HAP-1 (cell line): ENCODE results near the gene PHLPP1.
"Not testable (repeated sequence)": the region's sequence is repeated elsewhere in the genome, so short reads cannot be mapped to it uniquely, and the experiment has no call there.

Experiments
- DNase-seq, 2 experiments: peaks; one replicate each; pipeline ENCODE4 v3.0.0-alpha.2; 2016 to 2020; ENCODE audit warnings: low spot score in 2 of 2
- H3K27me3 ChIP-seq: fragments of 250-450 bp; sonication (Bioruptor Pico); 2 replicates; pipeline ENCODE4 v1.5.1; 2020; ENCODE audit warnings: low read depth, mild to moderate bottlenecking, moderate library complexity
- H3K36me3 ChIP-seq: fragments of 250-450 bp; sonication (Bioruptor Pico); replicated peaks from 2 replicates; pipeline ENCODE4 v1.5.1; 2020; ENCODE audit warnings: mild to moderate bottlenecking
- H3K4me1 ChIP-seq: fragments of 250-450 bp; sonication (Bioruptor Pico); 2 replicates; pipeline ENCODE4 v1.5.1; 2020; ENCODE audit warnings: mild to moderate bottlenecking
- H3K4me3 ChIP-seq: fragments of 250-450 bp; sonication (Bioruptor Pico); 2 replicates; pipeline ENCODE4 v1.5.1; 2020; ENCODE audit warnings: mild to moderate bottlenecking, moderate library complexity
- H3K9me3 ChIP-seq: fragments of 250-450 bp; sonication (Bioruptor Pico); 2 replicates; pipeline ENCODE4 v1.5.1; 2020; ENCODE audit warnings: mild to moderate bottlenecking, moderate library complexity
- in situ Hi-C: fragments of 300-500 bp; cut with MboI; formaldehyde crosslinking; loops from 3 replicates; pipeline ENCODE4 v1.14.3; 2020; ENCODE audit warnings: low sequenced_read_pairs, inconsistent platforms, mixed read lengths

Gene PHLPP1

GRCh38 chr18:62799977-62800376 is 84.6 kb downstream of the PHLPP1 start:
- H3K36me3 ChIP-seq: no peaks in the 10 kb centered on the region
- in situ Hi-C loops: no loop called here
- H3K4me3 ChIP-seq: no peak overlapping the region
- DNase-seq: no peak
- H3K9me3 ChIP-seq: no peaks in the 10 kb centered on the region
- H3K27me3 ChIP-seq: no peaks in the 10 kb centered on the region
- H3K4me1 ChIP-seq: peaks cover 23% of the 10 kb centered on the region

GRCh38 chr18:62802523-62802922 is 87.2 kb downstream of the PHLPP1 start:
- DNase-seq: no peak
- Histone ChIP-seq H3K36me3 (no peaks in the 10 kb centered on the region), H3K4me1 (peaks cover 38% of the 10 kb centered on the region), H3K9me3 (no peaks in the 10 kb centered on the region), H3K27me3 (no peaks in the 10 kb centered on the region), H3K4me3 (no peak overlapping the region)
- in situ Hi-C loops: no loop called here

GRCh38 chr18:62807396-62807795 is 92.1 kb downstream of the PHLPP1 start:
- Histone ChIP-seq H3K4me3 (no peak overlapping the region), H3K27me3 (no peaks in the 10 kb centered on the region), H3K9me3 (no peaks in the 10 kb centered on the region), H3K36me3 (no peaks in the 10 kb centered on the region), H3K4me1 (peaks cover 15% of the 10 kb centered on the region)
- in situ Hi-C loops: no loop called here
- no peak for DNase-seq

- Histone ChIP-seq H3K4me1 (peaks cover 15% of the 10 kb centered on the region), H3K9me3 (no peaks in the 10 kb centered on the region), H3K4me3 (no peak overlapping the region), H3K36me3 (no peaks in the 10 kb centered on the region), H3K27me3 (no peaks in the 10 kb centered on the region)
- DNase-seq: no peak
- in situ Hi-C loops: no loop called here
Measured at GRCh38 chr18:62808123-62808522, 92.8 kb downstream of the PHLPP1 start.

GRCh38 chr18:62809445-62809844 is 94.1 kb downstream of the PHLPP1 start:
- in situ Hi-C loops, DNase-seq, H3K9me3 ChIP-seq: not testable (repeated sequence)

GRCh38 chr18:62809900-62810299 is 94.6 kb downstream of the PHLPP1 start:
- Histone ChIP-seq H3K4me1 (peaks cover 25% of the 10 kb centered on the region), H3K36me3 (no peaks in the 10 kb centered on the region), H3K9me3 (no peaks in the 10 kb centered on the region), H3K4me3 (no peak overlapping the region), H3K27me3 (no peaks in the 10 kb centered on the region)
- in situ Hi-C loops: no loop called here
- DNase-seq: no peak

More at GRCh38 chr18:62809445-62809844, 94.1 kb downstream of the PHLPP1 start:
- H3K4me3 ChIP-seq, H3K36me3 ChIP-seq, H3K27me3 ChIP-seq: not testable (repeated sequence)
- H3K4me1 ChIP-seq: peaks cover 21% of the 10 kb centered on the region

GRCh38 chr18:62810682-62811081 is 95.3 kb downstream of the PHLPP1 start:
- H3K4me1 ChIP-seq: peaks cover 26% of the 10 kb centered on the region
- in situ Hi-C loops: no loop called here
- no peak for DNase-seq

GRCh38 chr18:62811674-62812073 is 96.3 kb downstream of the PHLPP1 start:
- Histone ChIP-seq H3K36me3 (no peaks in the 10 kb centered on the region), H3K4me3 (no peak overlapping the region), H3K9me3 (no peaks in the 10 kb centered on the region), H3K4me1 (peaks cover 17% of the 10 kb centered on the region), H3K27me3 (no peaks in the 10 kb centered on the region)
- in situ Hi-C loops: no loop called here
- DNase-seq: no peak

More at GRCh38 chr18:62810682-62811081, 95.3 kb downstream of the PHLPP1 start:
- H3K27me3 ChIP-seq: no peaks in the 10 kb centered on the region
- H3K9me3 ChIP-seq: no peaks in the 10 kb centered on the region
- no peaks in the 10 kb centered on the region for H3K36me3 ChIP-seq
- no peak overlapping the region for H3K4me3 ChIP-seq

- in situ Hi-C loops: no loop called here
- Histone ChIP-seq H3K9me3 (no peaks in the 10 kb centered on the region), H3K4me3 (no peak overlapping the region), H3K4me1 (peaks cover 13% of the 10 kb centered on the region), H3K27me3 (no peaks in the 10 kb centered on the region), H3K36me3 (no peaks in the 10 kb centered on the region)
- no peak for DNase-seq
Measured at GRCh38 chr18:62812242-62812641, 96.9 kb downstream of the PHLPP1 start.

GRCh38 chr18:62812876-62813275 is 97.5 kb downstream of the PHLPP1 start:
- no peak overlapping the region for H3K4me3 ChIP-seq
- no peaks in the 10 kb centered on the region for H3K36me3 ChIP-seq
- peaks cover 10% of the 10 kb centered on the region for H3K4me1 ChIP-seq
- no peaks in the 10 kb centered on the region for H3K27me3 ChIP-seq
- in situ Hi-C loops: no loop called here
- DNase-seq: no peak
- H3K9me3 ChIP-seq: no peaks in the 10 kb centered on the region

- Histone ChIP-seq H3K36me3 (no peaks in the 10 kb centered on the region), H3K9me3 (no peaks in the 10 kb centered on the region), H3K4me1 (peaks cover 10% of the 10 kb centered on the region), H3K4me3 (no peak overlapping the region), H3K27me3 (no peaks in the 10 kb centered on the region)
- in situ Hi-C loops: no loop called here
- DNase-seq: no peak
Measured at GRCh38 chr18:62814132-62814759, 98.9 kb downstream of the PHLPP1 start.

- Histone ChIP-seq H3K9me3 (no peaks in the 10 kb centered on the region), H3K36me3 (no peaks in the 10 kb centered on the region; the same call in 1 of the 2 replicates), H3K4me1 (peaks cover 11% of the 10 kb centered on the region), H3K27me3 (no peaks in the 10 kb centered on the region), H3K4me3 (no peak overlapping the region)
- in situ Hi-C loops: no loop called here
- DNase-seq: no peak
Measured at GRCh38 chr18:62825382-62825781, 110.0 kb downstream of the PHLPP1 start.

GRCh38 chr18:62827397-62827796 is 112.1 kb downstream of the PHLPP1 start:
- peaks cover 19% of the 10 kb centered on the region for H3K4me1 ChIP-seq
- H3K27me3 ChIP-seq: no peaks in the 10 kb centered on the region
- in situ Hi-C loops: no loop called here
- no peaks in the 10 kb centered on the region; the same call in 1 of the 2 replicates for H3K36me3 ChIP-seq
- no peaks in the 10 kb centered on the region for H3K9me3 ChIP-seq
- H3K4me3 ChIP-seq: no peak overlapping the region
- peak; percentile 39 for DNase-seq

GRCh38 chr18:62828091-62828640 is 112.8 kb downstream of the PHLPP1 start:
- in situ Hi-C loops: no loop called here
- Histone ChIP-seq H3K36me3 (no peaks in the 10 kb centered on the region; the same call in 1 of the 2 replicates), H3K4me3 (no peak overlapping the region), H3K9me3 (no peaks in the 10 kb centered on the region), H3K27me3 (no peaks in the 10 kb centered on the region), H3K4me1 (peaks cover 23% of the 10 kb centered on the region)
- no peak for DNase-seq
